Activated naive CD4-positive, alpha-beta T cell treated with anti-CD3 and anti-CD28 coated beads, Interleukin-2, amount 50 U/mL, for 72 hours (primary cell): ENCODE data around the gene ATE1. TPM values are rescaled to one million over a fixed set of nuclear protein-coding genes. Genes with fewer than 3 reads are reported as not detected.
A peak's percentile ranks its signal among the peaks of the same experiment; 100 is the strongest.
"Not testable (repeated sequence)": the region's sequence is repeated elsewhere in the genome, so short reads cannot be mapped to it uniquely, and the experiment has no call there.

ENCODE experiments used
- ATAC-seq, 2 donors: fragments of 150-1000 bp; cut with Tn5 transposase; 2 replicates each; pipeline ENCODE4 v1.10.0; 2021; ENCODE audit warnings: mild to moderate bottlenecking in 2 of 2, moderate library complexity in 2 of 2
- DNase-seq, 2 donors: peaks; one replicate each; pipeline ENCODE4 v3.0.0; 2021 to 2022; ENCODE audit warnings: low spot score in 2 of 2
- H3K27ac Mint-ChIP-seq, 2 donors: one replicate each; pipeline ENCODE4 v1.8.0; 2022; ENCODE audit warnings: mild to moderate bottlenecking in 2 of 2, mixed read lengths in 2 of 2
- H3K36me3 Mint-ChIP-seq, 2 donors: one replicate each; pipeline ENCODE4 v1.8.0; 2022; ENCODE audit warnings: mixed read lengths in 2 of 2
- H3K9me3 Mint-ChIP-seq, 2 donors: one replicate each; pipeline ENCODE4 v1.8.0; 2022; ENCODE audit warnings: mixed read lengths in 2 of 2
- total RNA-seq, 2 donors: library from RNA; stranded (reverse); gene quantifications; one replicate each; pipeline ENCODE4 v1.2.3, GENCODE V29; 2022

Gene ATE1
- total RNA-seq, 2 donors from 2014 or later: 9.0 to 18.6 TPM

- Mint-ChIP-seq H3K27ac (no peak overlapping the region), H3K36me3 (no peaks in the 10 kb centered on the region), H3K9me3 (peaks cover 4 to 10% of the 10 kb centered on the region in 2 donors)
- DNase-seq (no peak), ATAC-seq (no peak)
Observed at GRCh38 chr10:121721257-121721656, 206.6 kb downstream of the ATE1 start.

- ATAC-seq: no peak
- no peaks in the 10 kb centered on the region for H3K36me3 Mint-ChIP-seq
- no peak for DNase-seq
- H3K27ac Mint-ChIP-seq: no peak overlapping the region
- H3K9me3 Mint-ChIP-seq: peaks cover 4 to 10% of the 10 kb centered on the region in 2 donors
Observed at GRCh38 chr10:121715969-121716368, 211.9 kb downstream of the ATE1 start.

- H3K36me3 Mint-ChIP-seq: no peaks in the 10 kb centered on the region
- ATAC-seq (no peak), DNase-seq (no peak)
Observed at GRCh38 chr10:121715076-121715475, 212.8 kb downstream of the ATE1 start.

DNA sequence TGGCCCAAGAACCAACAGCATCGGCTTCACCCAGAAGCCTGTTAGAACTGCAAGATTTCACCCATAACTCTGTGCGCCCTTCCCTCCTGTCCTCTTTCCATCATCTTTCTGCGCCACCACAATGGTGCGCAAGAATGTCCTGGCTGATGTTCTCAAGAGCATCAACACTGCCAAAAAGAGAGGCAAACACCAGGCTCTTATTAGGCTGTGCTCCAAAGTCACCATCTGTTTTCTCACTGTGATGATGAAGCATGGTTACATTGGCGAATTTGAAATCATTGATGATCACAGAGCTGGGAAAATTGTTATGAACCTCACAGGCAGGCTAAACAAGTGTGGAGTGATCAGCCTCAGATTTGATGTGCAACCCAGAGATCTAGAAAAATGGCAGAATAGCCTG lies 214.3 kb downstream of the ATE1 start:
- H3K9me3 Mint-ChIP-seq: peaks cover 0 to 2% of the 10 kb centered on the region in 2 donors
- no peak overlapping the region for H3K27ac Mint-ChIP-seq
- DNase-seq (no peak), ATAC-seq (no peak)
- H3K36me3 Mint-ChIP-seq: no peaks in the 10 kb centered on the region

More at GRCh38 chr10:121715076-121715475, 212.8 kb downstream of the ATE1 start:
- peaks cover 2 to 7% of the 10 kb centered on the region in 2 donors for H3K9me3 Mint-ChIP-seq
- H3K27ac Mint-ChIP-seq: no peak overlapping the region

GRCh38 chr10:121710971-121711370 lies 216.9 kb downstream of the ATE1 start:
- H3K9me3 Mint-ChIP-seq: no peaks in the 10 kb centered on the region
- DNase-seq: no peak
- no peak overlapping the region for H3K27ac Mint-ChIP-seq
- ATAC-seq: no peak
- no peaks in the 10 kb centered on the region for H3K36me3 Mint-ChIP-seq

DNA sequence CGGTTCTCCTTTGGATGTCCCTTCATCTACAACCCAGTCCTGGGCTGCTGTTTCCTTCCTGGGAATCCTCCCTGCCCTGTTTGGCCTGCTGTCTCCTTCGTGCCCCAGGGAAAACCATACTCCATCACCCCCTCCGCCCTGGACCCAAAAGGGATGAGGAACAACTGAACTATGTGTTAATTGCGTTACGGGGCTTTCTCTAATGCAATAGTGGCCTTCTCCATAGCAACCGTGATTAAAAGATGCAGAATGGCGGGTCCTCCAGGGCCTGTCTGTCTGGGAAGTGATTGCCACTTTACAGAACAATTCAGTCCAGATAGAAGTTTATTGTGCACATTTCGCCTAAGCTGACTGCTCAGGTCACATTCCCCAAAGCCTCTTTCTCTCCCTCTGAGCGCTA lies 217.6 kb downstream of the ATE1 start:
- no peaks in the 10 kb centered on the region for H3K9me3 Mint-ChIP-seq
- ATAC-seq: no peak
- no peaks in the 10 kb centered on the region for H3K36me3 Mint-ChIP-seq
- H3K27ac Mint-ChIP-seq: no peak overlapping the region
- DNase-seq: no peak

DNA sequence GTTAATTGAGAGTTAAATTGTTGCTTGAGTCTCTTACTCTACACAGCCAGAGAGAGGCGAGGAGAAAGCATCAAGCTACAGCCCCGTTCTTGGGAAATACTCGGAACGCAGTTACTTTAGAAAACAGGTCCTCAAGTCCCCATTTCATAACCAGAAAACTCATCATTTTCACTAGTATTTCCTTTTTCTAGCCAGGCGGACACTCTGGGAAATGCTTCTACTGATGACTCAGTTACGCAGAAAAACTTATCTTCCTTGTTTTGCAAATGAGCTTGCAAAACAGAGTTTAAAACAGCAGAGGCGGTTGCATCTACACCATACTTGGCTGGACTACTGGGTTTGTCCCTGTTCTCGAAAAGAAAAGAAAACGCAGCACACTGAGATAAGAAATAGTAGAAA lies 218.2 kb downstream of the ATE1 start:
- ATAC-seq: no peak

DNA sequence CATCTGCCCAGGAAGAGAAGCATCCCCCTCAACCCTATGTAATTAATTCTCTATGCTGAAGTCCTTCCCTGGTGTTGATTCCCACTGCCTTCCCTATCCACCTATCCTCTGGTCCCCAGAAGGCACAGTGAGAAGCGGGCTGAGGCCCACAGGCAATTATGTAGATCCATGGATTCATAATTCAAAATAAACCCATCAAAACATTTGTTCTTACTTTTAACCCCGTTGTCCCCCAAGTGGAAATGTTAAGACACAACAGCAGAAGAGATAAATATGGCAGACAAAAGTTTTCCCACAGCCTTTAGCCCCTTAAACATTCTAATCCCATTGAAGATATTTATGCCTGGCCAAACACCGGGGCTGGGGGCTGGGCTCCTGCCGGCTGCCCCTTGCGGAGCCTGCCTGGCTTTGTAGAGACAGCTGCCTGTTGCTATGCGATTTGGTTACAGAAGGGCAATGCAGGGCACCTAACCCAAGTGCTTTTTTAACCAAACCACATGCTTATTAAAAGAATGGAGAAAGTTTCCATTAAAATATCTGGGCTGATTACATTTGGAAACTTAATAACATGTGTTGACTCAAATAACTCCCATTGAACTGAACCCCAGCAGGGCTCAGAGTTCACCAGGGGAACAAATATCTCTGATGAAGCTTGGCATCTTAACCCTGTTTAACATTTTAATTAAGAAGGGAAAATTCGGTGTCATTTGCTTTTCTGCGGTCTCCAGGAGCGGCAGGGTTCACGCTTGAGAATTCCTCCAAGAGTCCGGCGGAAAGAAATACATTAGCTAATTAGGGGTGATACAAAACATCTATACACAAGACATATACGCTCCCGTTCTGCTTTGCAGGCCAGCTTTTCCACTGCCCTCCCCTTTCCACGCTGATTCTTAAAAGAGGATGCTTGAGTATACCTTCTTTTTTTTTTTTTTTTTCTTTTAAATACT lies 218.8 kb downstream of the ATE1 start:
- DNase-seq (no peak), ATAC-seq (no peak)
- no peaks in the 10 kb centered on the region for H3K36me3 Mint-ChIP-seq
- no peaks in the 10 kb centered on the region for H3K9me3 Mint-ChIP-seq
- H3K27ac Mint-ChIP-seq: no peak overlapping the region

More for the DNA sequence above, 218.2 kb downstream of the ATE1 start:
- Mint-ChIP-seq H3K36me3 (no peaks in the 10 kb centered on the region), H3K27ac (no peak overlapping the region), H3K9me3 (no peaks in the 10 kb centered on the region)
- DNase-seq: no peak

DNA sequence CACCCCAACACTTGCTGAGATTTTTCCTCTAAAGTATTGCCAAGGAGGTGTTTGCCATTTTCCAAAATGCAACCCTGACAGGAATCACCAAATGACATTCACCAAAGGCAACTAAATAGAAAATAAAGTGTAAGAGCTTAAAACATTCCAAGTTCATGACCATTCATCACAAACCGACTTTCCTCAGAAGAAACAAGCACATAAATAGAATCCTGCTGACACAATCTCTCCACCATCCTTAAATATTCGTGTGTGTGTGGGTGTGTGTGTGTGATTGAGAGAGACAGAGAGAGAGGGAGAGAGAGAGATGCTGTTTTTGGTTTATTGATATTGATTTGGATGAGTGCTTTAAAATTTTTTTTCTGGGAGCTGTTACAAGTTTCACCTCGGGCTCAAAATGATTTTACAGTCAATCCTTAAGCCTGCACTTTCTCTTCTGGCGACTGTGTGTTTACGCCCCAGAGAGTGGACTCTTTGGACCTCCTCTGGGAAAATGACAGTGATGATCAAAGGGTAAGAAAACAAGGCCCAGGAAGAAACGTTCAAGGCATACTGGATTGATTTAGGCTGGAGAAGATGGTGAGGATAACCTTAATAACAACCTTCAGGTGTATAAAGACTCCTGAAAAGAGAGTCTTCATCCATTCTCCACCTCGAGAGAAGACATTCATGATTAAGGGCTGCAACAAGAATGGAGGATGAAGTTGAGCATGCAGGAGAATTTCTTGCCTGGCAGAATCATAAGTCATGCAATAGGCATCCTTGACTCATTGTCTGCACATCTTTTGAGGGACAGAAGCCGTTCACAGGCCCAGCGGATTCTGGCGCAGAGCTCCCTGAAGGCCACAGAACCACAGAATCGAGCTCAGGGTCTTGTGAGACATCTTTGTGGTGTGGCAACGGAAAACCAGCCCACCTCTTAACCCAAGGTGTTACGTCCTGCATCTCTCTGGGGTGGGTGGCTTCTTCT lies 225.2 kb downstream of the ATE1 start:
- H3K36me3 Mint-ChIP-seq: no peaks in the 10 kb centered on the region
- H3K9me3 Mint-ChIP-seq: peaks cover 0 to 9% of the 10 kb centered on the region in 2 donors
- ATAC-seq: no peak
- DNase-seq: no peak
- no peak overlapping the region for H3K27ac Mint-ChIP-seq

DNA sequence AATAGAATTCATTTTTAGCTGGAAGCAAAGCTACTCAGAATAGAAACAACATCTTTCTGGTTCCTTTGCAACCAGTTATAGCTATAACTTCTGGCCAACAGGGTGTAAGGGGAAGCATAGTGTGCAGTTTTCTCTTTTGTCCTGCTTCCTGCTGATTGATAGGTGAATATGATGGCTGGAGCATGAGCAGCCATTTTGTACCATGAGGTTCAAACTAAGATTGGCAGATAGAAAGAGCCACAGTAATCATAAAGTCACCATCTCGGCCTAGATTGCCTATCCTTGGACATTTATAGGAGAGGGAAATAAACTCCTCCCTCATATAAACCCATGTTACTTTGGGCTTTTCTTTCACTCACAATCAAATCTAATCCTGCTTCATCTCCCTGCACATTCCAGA lies 227.4 kb downstream of the ATE1 start:
- Mint-ChIP-seq H3K36me3 (no peaks in the 10 kb centered on the region), H3K27ac (no peak overlapping the region), H3K9me3 (peaks cover 0 to 9% of the 10 kb centered on the region in 2 donors)
- DNase-seq: no peak
- no peak for ATAC-seq

DNA sequence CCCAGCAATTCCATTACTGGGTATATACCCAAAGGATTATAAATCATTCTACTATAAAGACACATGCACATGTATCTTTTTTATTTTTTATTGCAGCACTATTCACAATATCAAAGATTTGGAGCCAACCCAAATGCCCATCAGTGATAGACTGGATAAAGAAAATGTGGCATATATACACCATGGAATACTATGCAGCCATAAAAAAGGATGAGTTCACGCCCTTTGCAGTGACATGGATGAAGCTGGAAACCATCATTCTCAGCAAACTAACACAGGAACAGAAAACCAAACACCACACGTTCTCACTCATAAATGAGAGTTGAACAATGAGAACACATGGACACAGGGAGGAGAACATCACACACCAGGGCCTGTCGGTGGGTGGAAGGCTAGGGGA lies 228.1 kb downstream of the ATE1 start:
- ATAC-seq, DNase-seq, H3K27ac Mint-ChIP-seq, H3K36me3 Mint-ChIP-seq, H3K9me3 Mint-ChIP-seq: not testable (repeated sequence)

GRCh38 chr10:121698902-121699301 lies 228.9 kb downstream of the ATE1 start:
- no peaks in the 10 kb centered on the region for H3K36me3 Mint-ChIP-seq
- peaks cover 0 to 9% of the 10 kb centered on the region in 2 donors for H3K9me3 Mint-ChIP-seq
- no peak for ATAC-seq
- DNase-seq: no peak
- H3K27ac Mint-ChIP-seq: no peak overlapping the region

DNA sequence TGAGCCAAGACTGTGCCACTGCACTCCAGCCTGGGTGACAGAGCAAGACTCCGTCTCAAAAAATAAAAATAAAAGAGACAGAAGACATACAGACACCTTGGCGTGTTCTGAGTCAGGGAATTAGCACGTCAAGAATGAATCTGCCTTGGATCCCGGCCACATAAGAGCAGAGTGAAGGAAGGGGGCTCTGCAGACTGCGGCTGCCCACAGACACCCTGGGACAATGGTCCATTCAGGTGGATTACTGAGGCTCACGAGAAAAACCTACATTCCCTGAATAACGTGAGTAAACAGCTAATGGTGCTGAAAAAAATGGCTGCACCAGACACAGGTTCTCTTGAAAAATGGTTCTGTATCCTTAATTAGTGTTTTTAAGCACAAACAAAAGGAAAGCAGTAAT lies 229.5 kb downstream of the ATE1 start:
- ATAC-seq (no peak), DNase-seq (no peak)
- Mint-ChIP-seq H3K27ac (no peak overlapping the region), H3K9me3 (peaks cover 0 to 9% of the 10 kb centered on the region in 2 donors), H3K36me3 (no peaks in the 10 kb centered on the region)

DNA sequence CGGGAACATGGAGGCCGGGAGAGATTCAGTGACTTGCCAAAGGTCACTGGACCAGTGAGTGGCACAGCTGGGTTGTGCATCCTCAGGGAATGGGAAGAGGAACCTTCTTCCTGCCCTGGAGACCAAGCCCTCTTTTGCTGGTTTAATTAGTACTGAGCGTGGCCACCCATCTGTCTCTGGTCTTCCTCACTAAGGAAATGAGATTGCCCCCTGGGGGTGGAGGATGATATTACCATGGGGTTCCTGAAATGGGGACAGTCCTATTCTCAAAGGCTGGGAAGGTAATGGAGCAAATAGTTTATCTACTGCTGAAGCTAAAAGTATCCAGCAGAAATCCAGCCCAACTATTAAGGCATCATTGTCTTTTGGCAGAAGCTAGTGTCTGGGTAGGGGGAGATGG lies 231.0 kb downstream of the ATE1 start:
- H3K27ac Mint-ChIP-seq: no peak overlapping the region
- H3K36me3 Mint-ChIP-seq: no peaks in the 10 kb centered on the region
- ATAC-seq (no peak), DNase-seq (peak in 1 of 2 donors; percentile 38)
- peaks cover 0 to 4% of the 10 kb centered on the region in 2 donors for H3K9me3 Mint-ChIP-seq

- Mint-ChIP-seq H3K27ac (no peak overlapping the region), H3K9me3 (no peaks in the 10 kb centered on the region), H3K36me3 (no peaks in the 10 kb centered on the region)
- DNase-seq (no peak), ATAC-seq (no peak)
Observed at GRCh38 chr10:121695731-121696464, 231.9 kb downstream of the ATE1 start.

DNA sequence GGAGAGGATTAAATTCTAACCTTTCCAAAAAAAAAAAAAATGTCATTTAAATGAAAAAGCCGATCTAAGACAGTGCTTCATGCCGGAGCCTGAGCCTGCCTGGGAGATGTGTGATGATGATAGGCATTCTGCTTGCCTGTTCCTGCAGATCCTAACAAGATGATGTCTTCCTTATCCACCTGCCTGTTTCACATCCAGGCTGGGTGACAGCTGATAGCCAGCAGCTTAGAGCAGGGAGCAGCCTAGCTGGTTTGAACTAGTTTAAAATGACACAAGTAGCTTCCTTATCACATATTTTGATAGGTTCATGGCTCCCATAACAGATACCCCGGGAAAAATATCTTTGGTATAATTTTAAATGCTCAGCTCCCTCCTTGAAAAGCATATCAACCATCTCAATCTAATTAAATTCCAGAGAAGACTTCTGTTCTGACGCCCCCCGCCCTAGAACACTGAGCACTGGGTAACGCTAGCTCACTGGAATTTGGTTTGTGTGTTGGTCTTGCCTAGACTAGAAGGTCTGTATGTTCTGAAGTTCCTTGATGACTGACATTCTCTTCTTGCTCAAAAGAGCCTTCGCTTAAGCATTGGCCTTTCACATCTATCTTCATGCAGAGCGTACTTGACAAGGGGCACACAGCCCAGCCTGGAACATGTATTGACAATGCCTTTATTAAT lies 232.7 kb downstream of the ATE1 start:
- ATAC-seq: no peak
- Mint-ChIP-seq H3K27ac (no peak overlapping the region), H3K9me3 (no peaks in the 10 kb centered on the region), H3K36me3 (no peaks in the 10 kb centered on the region)
- DNase-seq: no peak
